ENCODE data around the gene NFKB2. TPM values are rescaled to one million over a fixed set of nuclear protein-coding genes. Genes with fewer than 3 reads are reported as not detected.

NFKB2 gene
- total and polyA plus RNA-seq, 2 of the 8 experiments (the other 6 are each of a cell fraction or from before 2014, with no cell fraction given), result 20.4 to 31.4 TPM

- peak; percentile 91 for FAIRE-seq
- peak within 1 kb of the TSS; percentile 81; the same call in 1 of the 2 replicates for H3K27ac ChIP-seq (ENCODE audit: low read depth, low read length)
- peak; percentile 90 to 98 for DNase-seq (ENCODE audit: low read depth in 1 of 2, low spot score in 2 of 2)
- peak within 1 kb of the TSS; percentile 99 for H2BK5ac ChIP-seq (ENCODE audit: low read depth, low read length)
- peak within 1 kb of the TSS; percentile 99; the same call in 1 of the 2 replicates for H2BK12ac ChIP-seq (ENCODE audit: low read depth, low read length)
- peak within 1 kb of the TSS; percentile 74 to 92 (median 80) for H3K4me3 ChIP-seq (ENCODE audit: extremely low read depth in 1 of 4, insufficient read depth in 2 of 4, low read depth in 3 of 4, low read length in 4 of 4)
- H3K9me3 ChIP-seq (ENCODE audit: insufficient read depth in 2 of 2, low read depth in 1 of 2, low read length in 1 of 2), result no peaks in the 10 kb centered on the region
- peak within 1 kb of the TSS; percentile 88 to 100 for H3K4me2 ChIP-seq (ENCODE audit: insufficient read depth in 1 of 2, low read depth in 2 of 2, low read length in 2 of 2)
- H3K23ac ChIP-seq (ENCODE audit: insufficient read length), result no peak within 1 kb of the TSS
- H3K4me1 ChIP-seq (replicated peaks in 1 of 4; ENCODE audit: control insufficient read depth in 3 of 4, insufficient read depth in 4 of 4, low read length in 3 of 4), result peaks cover 0 to 25% (median 10%) of the 10 kb centered on the region in 4 experiments; a peak in 5 of 7 replicates
- WGBS, 2 experiments (ENCODE audit: extremely low coverage in 1 of 2, insufficient coverage in 1 of 2, insufficient read length in 1 of 2, insufficient replicate concordance in 2 of 2, low coverage in 1 of 2, low lambda C conversion rate in 2 of 2, missing lambda C conversion rate in 1 of 2), result 1% methylated on average over 41 of the region's 66 CpGs; no CpG with 5 or more reads in 1 of the 2 experiments
- peak within 1 kb of the TSS; percentile 99 for H4K5ac ChIP-seq (ENCODE audit: insufficient read length, low read depth, low read length)
- ChIA-PET CTCF (ENCODE audit: partially characterized antibody) (interaction anchor here (0.6 to 9.5 kb wide), 22 partner anchors 9 to 1677 kb away, joined by 3 to 78 read pairs (median 10); partner anchors contain the start of genes C10orf95 and CUEDC2), POLR2A (ENCODE audit: partially characterized antibody) (interaction anchor here (0.6 to 7.9 kb wide), 19 partner anchors 10 to 270 kb away, joined by 3 to 56 read pairs (median 5); partner anchors contain the start of genes C10orf95, CUEDC2 and NFKB2)
- peak within 1 kb of the TSS; percentile 97 for H3K18ac ChIP-seq (ENCODE audit: extremely low read depth, low read length)
- peaks cover 32% of the 10 kb centered on the region for H3K23me2 ChIP-seq (ENCODE audit: low read depth, low read length)
- 0 out of 8 replicates have a peak, but pooled peaks cover 0 to 3% (median 0%) of the 10 kb centered on the region in 4 experiments for H3K36me3 ChIP-seq (ENCODE audit: control insufficient read depth in 2 of 4, insufficient read depth in 4 of 4, low read length in 3 of 4)
- H2AFZ ChIP-seq (ENCODE audit: low read length), result peak within 1 kb of the TSS; percentile 87
- no peaks in the 10 kb centered on the region for H3K79me2 ChIP-seq (ENCODE audit: control insufficient read depth in 1 of 2, insufficient read depth in 2 of 2, low read length in 2 of 2)
- H3K14ac ChIP-seq (ENCODE audit: insufficient read length), result no peak within 1 kb of the TSS
- H2AK5ac ChIP-seq (ENCODE audit: low read depth, low read length), result no peak within 1 kb of the TSS
- H3K9ac ChIP-seq (replicated peaks in 1 of 4; ENCODE audit: extremely low read depth in 1 of 4, low read depth in 3 of 4, low read length in 3 of 4), result peak within 1 kb of the TSS; percentile 54 to 80 (median 72)
- peaks cover 5 to 9% of the 10 kb centered on the region in 2 experiments for H4K20me1 ChIP-seq (replicated peaks in 1 of 2; ENCODE audit: control insufficient read depth in 1 of 2, insufficient read depth in 2 of 2, low read length in 2 of 2)
- H3K56ac ChIP-seq (replicated peaks; ENCODE audit: insufficient read length, low read depth, low read length), result peak within 1 kb of the TSS; percentile 99
- no peaks in the 10 kb centered on the region for H3K79me1 ChIP-seq (ENCODE audit: low read depth, low read length)
- H3K27me3 ChIP-seq (replicated peaks in 1 of 4; ENCODE audit: control insufficient read depth in 3 of 4, extremely low read depth in 1 of 4, insufficient read depth in 3 of 4, low read length in 3 of 4), result no peaks in the 10 kb centered on the region
- peak within 1 kb of the TSS; percentile 97 for H4K91ac ChIP-seq (replicated peaks; ENCODE audit: insufficient read length, low read length)
- H2BK15ac ChIP-seq (ENCODE audit: low read length), result peak within 1 kb of the TSS; percentile 100
- H4K8ac ChIP-seq (ENCODE audit: extremely low read depth, insufficient read depth, low read length), result peak within 1 kb of the TSS; percentile 95
- 0 out of 2 replicates have a peak within 1 kb of the TSS, but pooled peaks have one; percentile 48 for H2BK20ac ChIP-seq (ENCODE audit: low read length)
- peak within 1 kb of the TSS; percentile 80 for H3K4ac ChIP-seq (replicated peaks; ENCODE audit: insufficient read length, low read depth, low read length)
- H2BK120ac ChIP-seq (replicated peaks; ENCODE audit: low read depth, low read length), result peak within 1 kb of the TSS; percentile 96
These were observed 25.4 kb downstream of the NFKB2 start, which contains the start of gene FBXL15 for GRCh38 chr10:102420714-102421506. Gene FBXL15, plus strand, starts transcription at chr10:102420836. Its CDS starts 294 bp downstream, at chr10:102421130.
